Measurements from ENCODE around the gene CCDC93.
A peak's percentile ranks its signal among the peaks of the same experiment; 100 is the strongest.

CCDC93 gene

GRCh38 chr2:118049140-118049815 is 35.4 kb upstream of the CCDC93 start:
- Histone ChIP-seq H3K36me3 (ENCODE audit: control insufficient read depth, low read length) (no peaks in the 10 kb centered on the region), H3K4me3 (ENCODE audit: low read length) (peak overlapping the region; percentile 39), H3K4me1 (ENCODE audit: control insufficient read depth, low read length) (peaks cover 50% of the 10 kb centered on the region), H4K20me1 (ENCODE audit: control insufficient read depth, insufficient read depth, low read depth, low read length) (no peaks in the 10 kb centered on the region), H3K79me2 (ENCODE audit: control insufficient read depth, low read length) (no peaks in the 10 kb centered on the region), H3K27me3 (ENCODE audit: control insufficient read depth, low read length) (peaks cover 3% of the 10 kb centered on the region; the same call in 1 of the 2 replicates), H3K27ac (ENCODE audit: low read depth, low read length) (no peak overlapping the region), H3K9me2 (replicated peaks; ENCODE audit: control insufficient read depth, low read length) (no peaks in the 10 kb centered on the region), H3K4me2 (ENCODE audit: low read length) (peak overlapping the region; percentile 52), H3F3A (ENCODE audit: control insufficient read depth, insufficient read depth) (no peaks in the 10 kb centered on the region), H3K9me3 (ENCODE audit: control insufficient read depth, insufficient read depth, low read length) (no peaks in the 10 kb centered on the region)
- no peak for TF ChIP-seq EZH2phosphoT487 (IDR thresholded peaks at IDR 0.05; ENCODE audit: borderline replicate concordance, low read length)
- TF ChIP-seq CTCF (IDR thresholded peaks at IDR 0.05; ENCODE audit: low read depth, low read length, poor library complexity, severe bottlenecking): no peak

- H3K4me1 ChIP-seq (ENCODE audit: control insufficient read depth, low read length): peaks cover 41% of the 10 kb centered on the region
- no peak overlapping the region for H3K4me2 ChIP-seq (ENCODE audit: low read length)
- no peaks in the 10 kb centered on the region for H3K36me3 ChIP-seq (ENCODE audit: control insufficient read depth, low read length)
- H3K9me3 ChIP-seq (ENCODE audit: control insufficient read depth, insufficient read depth, low read length): no peaks in the 10 kb centered on the region
- TF ChIP-seq EZH2phosphoT487 (IDR thresholded peaks at IDR 0.05; ENCODE audit: borderline replicate concordance, low read length): no peak
- TF ChIP-seq CTCF (IDR thresholded peaks at IDR 0.05; ENCODE audit: low read depth, low read length, poor library complexity, severe bottlenecking): no peak
- H4K20me1 ChIP-seq (ENCODE audit: control insufficient read depth, insufficient read depth, low read depth, low read length): no peaks in the 10 kb centered on the region
- no peak overlapping the region for H3K4me3 ChIP-seq (ENCODE audit: low read length)
- H3F3A ChIP-seq (ENCODE audit: control insufficient read depth, insufficient read depth): no peaks in the 10 kb centered on the region
- H3K27me3 ChIP-seq (ENCODE audit: control insufficient read depth, low read length): peaks cover 3% of the 10 kb centered on the region; the same call in 1 of the 2 replicates
- no peaks in the 10 kb centered on the region for H3K79me2 ChIP-seq (ENCODE audit: control insufficient read depth, low read length)
- H3K9me2 ChIP-seq (replicated peaks; ENCODE audit: control insufficient read depth, low read length): no peaks in the 10 kb centered on the region
- H3K27ac ChIP-seq (ENCODE audit: low read depth, low read length): no peak overlapping the region
Observed at GRCh38 chr2:118048401-118048800, 34.5 kb upstream of the CCDC93 start.

DNA sequence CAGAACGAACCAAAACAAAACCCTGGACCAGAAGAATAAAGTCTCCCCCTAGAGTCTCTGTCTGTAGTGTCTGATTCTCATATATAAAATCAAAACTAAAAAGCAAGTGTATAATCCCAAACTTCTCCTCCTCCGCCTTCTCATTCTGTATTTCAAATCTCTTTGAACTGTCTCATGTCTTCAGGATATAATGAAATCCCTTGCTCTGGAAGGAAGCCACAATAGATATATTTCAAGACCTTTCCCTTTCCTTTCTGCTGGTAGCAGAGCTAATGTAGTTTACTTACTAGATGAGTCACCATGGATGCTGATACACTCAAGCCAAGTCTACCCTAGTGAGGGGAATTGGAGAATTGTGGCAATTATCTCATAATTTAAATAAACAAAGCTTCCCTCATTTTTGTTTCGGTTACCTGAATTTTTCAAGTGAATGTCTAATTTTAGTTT is 33.5 kb upstream of the CCDC93 start:
- H3K4me1 ChIP-seq (ENCODE audit: control insufficient read depth, low read length): peaks cover 40% of the 10 kb centered on the region
- H3K27me3 ChIP-seq (ENCODE audit: control insufficient read depth, low read length): peaks cover 3% of the 10 kb centered on the region; the same call in 1 of the 2 replicates
- no peaks in the 10 kb centered on the region for H3K9me3 ChIP-seq (ENCODE audit: control insufficient read depth, insufficient read depth, low read length)
- no peaks in the 10 kb centered on the region for H4K20me1 ChIP-seq (ENCODE audit: control insufficient read depth, insufficient read depth, low read depth, low read length)
- no peaks in the 10 kb centered on the region for H3F3A ChIP-seq (ENCODE audit: control insufficient read depth, insufficient read depth)
- H3K79me2 ChIP-seq (ENCODE audit: control insufficient read depth, low read length): no peaks in the 10 kb centered on the region
- no peak for TF ChIP-seq CTCF (IDR thresholded peaks at IDR 0.05; ENCODE audit: low read depth, low read length, poor library complexity, severe bottlenecking)
- TF ChIP-seq EZH2phosphoT487 (IDR thresholded peaks at IDR 0.05; ENCODE audit: borderline replicate concordance, low read length): no peak
- H3K4me2 ChIP-seq (ENCODE audit: low read length): peak overlapping the region; percentile 8
- H3K36me3 ChIP-seq (ENCODE audit: control insufficient read depth, low read length): no peaks in the 10 kb centered on the region
- no peaks in the 10 kb centered on the region for H3K9me2 ChIP-seq (replicated peaks; ENCODE audit: control insufficient read depth, low read length)
- H3K4me3 ChIP-seq (ENCODE audit: low read length): no peak overlapping the region
- no peak overlapping the region for H3K27ac ChIP-seq (ENCODE audit: low read depth, low read length)
